Activated naive CD4-positive, alpha-beta T cell treated with anti-CD3 and anti-CD28 coated beads, Interleukin-2, amount 10 ng/mL, durations not matched to agents 5 hours and 36 hours (primary cell): ENCODE results near the gene MANEAL. TPM values are rescaled to one million over a fixed set of nuclear protein-coding genes. Genes with fewer than 3 reads are reported as not detected.

Source experiments
- total RNA-seq, 2 experiments: library from RNA; stranded (reverse); gene quantifications; one replicate each; pipeline ENCODE4 v1.2.3, GENCODE V29; 2021

The MANEAL gene, protein sequence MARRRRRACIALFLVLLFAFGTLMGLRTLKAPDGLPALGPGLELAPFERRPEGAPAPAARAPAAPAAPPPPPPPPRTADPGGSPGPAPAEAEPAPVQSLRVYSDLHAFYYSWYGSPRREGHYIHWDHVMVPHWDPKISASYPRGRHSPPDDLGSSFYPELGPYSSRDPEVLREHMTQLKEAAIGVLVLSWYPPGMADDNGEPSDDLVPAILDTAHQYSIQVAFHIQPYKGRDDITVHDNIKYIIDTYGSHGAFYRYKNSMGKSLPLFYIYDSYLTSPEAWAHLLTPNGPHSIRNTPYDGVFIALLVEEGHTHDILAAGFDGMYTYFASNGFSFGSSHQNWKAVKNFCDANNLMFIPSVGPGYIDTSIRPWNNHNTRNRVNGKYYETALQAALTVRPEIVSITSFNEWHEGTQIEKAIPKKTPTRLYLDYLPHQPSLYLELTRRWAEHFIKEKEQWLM
- under 1 TPM; 0.91 to 0.99 TPM for total RNA-seq

DNA sequence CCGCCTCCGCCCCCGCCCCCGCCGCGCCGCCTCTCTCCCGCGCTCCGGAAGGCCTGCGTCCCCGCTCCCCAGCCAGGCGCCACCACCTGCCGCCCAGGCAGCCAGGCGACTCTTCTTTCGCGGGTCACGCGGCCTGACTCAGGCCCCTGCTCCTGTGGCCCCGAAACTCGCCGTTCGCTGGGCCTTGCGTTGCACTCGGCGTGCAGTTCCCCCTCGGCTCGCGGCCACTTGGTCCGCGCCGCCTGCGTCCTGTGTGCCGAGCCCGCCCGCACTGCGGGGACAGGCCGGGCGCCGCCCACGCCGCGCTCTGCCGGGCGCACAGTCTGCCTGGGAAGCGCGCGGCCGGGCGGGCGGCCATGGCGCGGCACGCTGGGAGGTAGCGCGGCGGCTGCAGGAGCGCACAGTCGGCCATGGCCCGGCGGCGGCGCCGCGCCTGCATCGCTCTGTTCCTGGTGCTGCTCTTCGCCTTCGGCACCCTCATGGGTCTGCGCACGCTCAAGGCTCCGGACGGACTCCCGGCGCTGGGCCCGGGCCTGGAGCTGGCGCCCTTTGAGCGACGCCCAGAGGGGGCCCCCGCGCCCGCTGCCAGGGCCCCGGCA is at the start of gene MANEAL:
MANEAL (plus strand) TSS at position 75 of the 599 bp plus-strand sequence; CDS start at position 411, 336 bp downstream.

GRCh38 chr1:37764888-37765441 is 28.7 kb upstream of the MANEAL start, which contains the start of gene EPHA10:
Gene EPHA10 (minus strand): TSS chr1:37765120. CDS start chr1:37765066, 54 bp downstream.

DNA sequence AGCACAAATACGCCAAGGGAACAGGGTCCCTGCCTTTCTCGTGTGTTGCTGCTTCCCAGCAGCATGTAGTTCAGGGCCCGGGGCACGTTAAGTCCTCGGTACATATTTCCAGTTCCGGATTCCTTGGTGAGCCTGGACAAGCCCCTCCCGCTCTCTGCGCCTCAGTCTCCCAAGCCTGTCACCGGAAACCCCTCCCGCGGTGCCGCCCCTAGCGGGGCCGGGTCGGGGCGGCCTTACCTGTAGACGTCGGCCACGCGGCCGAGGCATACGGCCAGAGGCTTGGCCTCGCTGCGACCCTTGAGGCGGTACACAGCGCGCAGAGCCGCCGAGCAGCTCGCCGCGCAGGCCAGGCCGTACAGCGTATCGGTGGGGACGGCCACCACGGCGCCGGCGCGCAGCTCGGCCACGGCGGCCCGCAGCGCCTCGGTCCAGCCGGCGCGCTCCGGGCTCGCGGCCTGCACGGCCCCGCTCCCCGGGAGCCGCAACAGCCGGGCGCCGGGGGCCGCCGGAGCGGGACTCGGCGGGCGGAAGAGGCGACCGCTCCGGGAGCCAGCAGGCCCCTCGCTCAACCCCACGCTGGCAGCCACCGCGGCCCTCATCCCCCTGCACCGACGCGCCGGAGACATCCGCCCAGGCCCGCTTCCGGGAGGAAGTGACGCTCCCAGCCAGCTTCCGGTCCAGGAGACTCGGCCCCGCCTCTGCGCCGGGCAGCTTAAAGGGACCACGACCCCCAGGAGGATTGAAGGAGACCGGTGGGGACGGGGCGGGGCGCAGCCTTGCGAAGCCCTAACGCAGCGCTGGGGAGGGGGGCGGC is 14.1 kb downstream of the MANEAL start, which contains the start of the genes C1orf122 and YRDC:
C1orf122 (plus strand) TSS at position 236 of the 814 bp plus-strand sequence. CDS start 615 bp downstream, outside the sequence.
YRDC (minus strand) TSS at position 654 of the 814 bp plus-strand sequence; CDS start at position 626, 28 bp downstream.

Other genes starting within 250 kb of the MANEAL start
- 10 to 100 TPM; 21.5 to 21.9 TPM for gene SNIP1, start 239.6 kb upstream of the MANEAL start, total RNA-seq
- not detected for gene DNALI1, start 236.9 kb upstream of the MANEAL start, total RNA-seq
- 10 to 100 TPM; 49.1 to 49.4 TPM for gene GNL2, start 197.9 kb upstream of the MANEAL start, total RNA-seq
- not detected for gene RSPO1, start 159.0 kb upstream of the MANEAL start, total RNA-seq
- gene CDCA8, start 101.3 kb upstream of the MANEAL start, total RNA-seq = 10 to 100 TPM; 54.0 to 54.7 TPM
- under 1 TPM in 1 of 2 experiments, not detected in 1; 0.10 TPM for gene EPHA10, start 28.7 kb upstream of the MANEAL start, total RNA-seq
- 10 to 100 TPM; 16.7 to 19.3 TPM for gene C1orf122, start 13.9 kb downstream of the MANEAL start, total RNA-seq
- gene YRDC, start 14.4 kb downstream of the MANEAL start, total RNA-seq = 10 to 100 TPM; 11.4 to 11.7 TPM
- 10 to 100 TPM; 19.7 to 20.5 TPM for gene MTF1, start 65.7 kb downstream of the MANEAL start, total RNA-seq
- 10 to 100 TPM; 31.0 to 32.5 TPM for gene INPP5B, start 153.2 kb downstream of the MANEAL start, total RNA-seq
- gene SF3A3, start 196.2 kb downstream of the MANEAL start, total RNA-seq = 10 to 100 TPM; 66.4 to 67.9 TPM
- gene FHL3, start 211.7 kb downstream of the MANEAL start, total RNA-seq = 1 to 10 TPM; 5.8 to 6.7 TPM
- 10 to 100 TPM; 24.1 to 29.6 TPM for gene UTP11, start 218.9 kb downstream of the MANEAL start, total RNA-seq